Stimulated activated CD4-positive, alpha-beta T cell treated with anti-CD3 and anti-CD28 coated beads, Interleukin-2, amount 100 ng/mL, for 24 hours (primary cell): Measurements from ENCODE around the gene HDDC2.

Experiments used
- DNase-seq, 2 donors: peaks; one replicate each; pipeline ENCODE4 v3.0.0-alpha.2; 2020

Gene HDDC2

GRCh38 chr6:125231574-125232343, 70.0 kb downstream of the HDDC2 start:
- no peak for DNase-seq

- DNase-seq: no peak
Measured at GRCh38 chr6:125231133-125231532, 70.6 kb downstream of the HDDC2 start.

GRCh38 chr6:125230674-125231073, 71.1 kb downstream of the HDDC2 start:
- no peak for DNase-seq

GRCh38 chr6:125228981-125229479, 72.7 kb downstream of the HDDC2 start:
- no peak for DNase-seq

- no peak for DNase-seq
Measured at GRCh38 chr6:125227244-125227643, 74.5 kb downstream of the HDDC2 start.
